Measurements from ENCODE around the gene SEC63.
"Not testable (repeated sequence)": the region's sequence is repeated elsewhere in the genome, so short reads cannot be mapped to it uniquely, and the experiment has no call there.

The SEC63 gene

GRCh38 chr6:107936162-107936909, 21.7 kb downstream of the SEC63 start:
- Histone ChIP-seq H3K4me1 (ENCODE audit: control insufficient read depth in 1 of 2, insufficient read depth in 2 of 2, low read length in 2 of 2) (no peaks in the 10 kb centered on the region), H3K9ac (ENCODE audit: low read depth in 1 of 2, low read length in 2 of 2) (no peak overlapping the region), H3K9me3 (ENCODE audit: control insufficient read depth in 1 of 2, low read length in 2 of 2) (peaks cover 0 to 3% of the 10 kb centered on the region in 2 donors), H3K27me3 (ENCODE audit: control insufficient read depth in 1 of 2, insufficient read depth in 2 of 2, low read length in 2 of 2) (no peaks in the 10 kb centered on the region), H3K36me3 (ENCODE audit: control insufficient read depth in 1 of 2, insufficient read depth in 2 of 2, low read length in 2 of 2) (no peaks in the 10 kb centered on the region), H3K27ac (ENCODE audit: low read depth, low read length) (no peak overlapping the region), H3K4me3 (ENCODE audit: low read depth in 1 of 2, low read length in 2 of 2) (no peak overlapping the region)

- H3K36me3 ChIP-seq (ENCODE audit: control insufficient read depth in 1 of 2, insufficient read depth in 2 of 2, low read length in 2 of 2); H3K9ac ChIP-seq (ENCODE audit: low read depth in 1 of 2, low read length in 2 of 2); H3K27me3 ChIP-seq (ENCODE audit: control insufficient read depth in 1 of 2, insufficient read depth in 2 of 2, low read length in 2 of 2); H3K4me3 ChIP-seq (ENCODE audit: low read depth in 1 of 2, low read length in 2 of 2); H3K4me1 ChIP-seq (ENCODE audit: control insufficient read depth in 1 of 2, insufficient read depth in 2 of 2, low read length in 2 of 2); H3K27ac ChIP-seq (ENCODE audit: low read depth, low read length); H3K9me3 ChIP-seq (ENCODE audit: control insufficient read depth in 1 of 2, low read length in 2 of 2): not testable (repeated sequence)
These were observed 23.8 kb downstream of the SEC63 start for GRCh38 chr6:107934229-107934628.

- H3K36me3 ChIP-seq (ENCODE audit: control insufficient read depth in 1 of 2, insufficient read depth in 2 of 2, low read length in 2 of 2) = no peaks in the 10 kb centered on the region
- no peaks in the 10 kb centered on the region for H3K27me3 ChIP-seq (ENCODE audit: control insufficient read depth in 1 of 2, insufficient read depth in 2 of 2, low read length in 2 of 2)
- H3K4me1 ChIP-seq (ENCODE audit: control insufficient read depth in 1 of 2, insufficient read depth in 2 of 2, low read length in 2 of 2) = no peaks in the 10 kb centered on the region
These were observed 25.4 kb downstream of the SEC63 start for GRCh38 chr6:107932580-107932979.

GRCh38 chr6:107931894-107932293, 26.1 kb downstream of the SEC63 start:
- H3K9me3 ChIP-seq (ENCODE audit: control insufficient read depth in 1 of 2, low read length in 2 of 2) = peaks cover 0 to 3% of the 10 kb centered on the region in 2 donors
- H3K27me3 ChIP-seq (ENCODE audit: control insufficient read depth in 1 of 2, insufficient read depth in 2 of 2, low read length in 2 of 2) = no peaks in the 10 kb centered on the region
- H3K9ac ChIP-seq (ENCODE audit: low read depth in 1 of 2, low read length in 2 of 2) = no peak overlapping the region
- no peak overlapping the region for H3K27ac ChIP-seq (ENCODE audit: low read depth, low read length)
- no peak overlapping the region for H3K4me3 ChIP-seq (ENCODE audit: low read depth in 1 of 2, low read length in 2 of 2)
- no peaks in the 10 kb centered on the region for H3K36me3 ChIP-seq (ENCODE audit: control insufficient read depth in 1 of 2, insufficient read depth in 2 of 2, low read length in 2 of 2)
- H3K4me1 ChIP-seq (ENCODE audit: control insufficient read depth in 1 of 2, insufficient read depth in 2 of 2, low read length in 2 of 2) = no peaks in the 10 kb centered on the region

More at GRCh38 chr6:107932580-107932979, 25.4 kb downstream of the SEC63 start:
- H3K27ac ChIP-seq (ENCODE audit: low read depth, low read length) = no peak overlapping the region
- peaks cover 0 to 3% of the 10 kb centered on the region in 2 donors for H3K9me3 ChIP-seq (ENCODE audit: control insufficient read depth in 1 of 2, low read length in 2 of 2)
- no peak overlapping the region for H3K4me3 ChIP-seq (ENCODE audit: low read depth in 1 of 2, low read length in 2 of 2)
- H3K9ac ChIP-seq (ENCODE audit: low read depth in 1 of 2, low read length in 2 of 2) = no peak overlapping the region

GRCh38 chr6:107928984-107929383, 29.0 kb downstream of the SEC63 start:
- no peaks in the 10 kb centered on the region for H3K27me3 ChIP-seq (ENCODE audit: control insufficient read depth in 1 of 2, insufficient read depth in 2 of 2, low read length in 2 of 2)
- no peaks in the 10 kb centered on the region for H3K4me1 ChIP-seq (ENCODE audit: control insufficient read depth in 1 of 2, insufficient read depth in 2 of 2, low read length in 2 of 2)
- H3K9me3 ChIP-seq (ENCODE audit: control insufficient read depth in 1 of 2, low read length in 2 of 2) = peaks cover 0 to 3% of the 10 kb centered on the region in 2 donors
- H3K9ac ChIP-seq (ENCODE audit: low read depth in 1 of 2, low read length in 2 of 2) = no peak overlapping the region
- no peak overlapping the region for H3K27ac ChIP-seq (ENCODE audit: low read depth, low read length)
- no peaks in the 10 kb centered on the region for H3K36me3 ChIP-seq (ENCODE audit: control insufficient read depth in 1 of 2, insufficient read depth in 2 of 2, low read length in 2 of 2)
- no peak overlapping the region for H3K4me3 ChIP-seq (ENCODE audit: low read depth in 1 of 2, low read length in 2 of 2)

GRCh38 chr6:107926697-107927544, 31.1 kb downstream of the SEC63 start:
- not testable (repeated sequence) for H3K9me3 ChIP-seq (ENCODE audit: control insufficient read depth in 1 of 2, low read length in 2 of 2); H3K36me3 ChIP-seq (ENCODE audit: control insufficient read depth in 1 of 2, insufficient read depth in 2 of 2, low read length in 2 of 2); H3K27me3 ChIP-seq (ENCODE audit: control insufficient read depth in 1 of 2, insufficient read depth in 2 of 2, low read length in 2 of 2); H3K9ac ChIP-seq (ENCODE audit: low read depth in 1 of 2, low read length in 2 of 2); H3K27ac ChIP-seq (ENCODE audit: low read depth, low read length); H3K4me3 ChIP-seq (ENCODE audit: low read depth in 1 of 2, low read length in 2 of 2); H3K4me1 ChIP-seq (ENCODE audit: control insufficient read depth in 1 of 2, insufficient read depth in 2 of 2, low read length in 2 of 2)

- Histone ChIP-seq H3K9ac (ENCODE audit: low read depth in 1 of 2, low read length in 2 of 2) (no peak overlapping the region), H3K27ac (ENCODE audit: low read depth, low read length) (no peak overlapping the region), H3K4me1 (ENCODE audit: control insufficient read depth in 1 of 2, insufficient read depth in 2 of 2, low read length in 2 of 2) (no peaks in the 10 kb centered on the region), H3K9me3 (ENCODE audit: control insufficient read depth in 1 of 2, low read length in 2 of 2) (peaks cover 4 to 8% of the 10 kb centered on the region in 2 donors), H3K36me3 (ENCODE audit: control insufficient read depth in 1 of 2, insufficient read depth in 2 of 2, low read length in 2 of 2) (peaks cover 18 to 48% of the 10 kb centered on the region in 2 donors), H3K4me3 (ENCODE audit: low read depth in 1 of 2, low read length in 2 of 2) (no peak overlapping the region), H3K27me3 (ENCODE audit: control insufficient read depth in 1 of 2, insufficient read depth in 2 of 2, low read length in 2 of 2) (no peaks in the 10 kb centered on the region)
These were observed 40.3 kb downstream of the SEC63 start for GRCh38 chr6:107917451-107918375.

GRCh38 chr6:107916961-107917360, 41.0 kb downstream of the SEC63 start:
- H3K4me3 ChIP-seq (ENCODE audit: low read depth in 1 of 2, low read length in 2 of 2); H3K4me1 ChIP-seq (ENCODE audit: control insufficient read depth in 1 of 2, insufficient read depth in 2 of 2, low read length in 2 of 2); H3K27ac ChIP-seq (ENCODE audit: low read depth, low read length); H3K9me3 ChIP-seq (ENCODE audit: control insufficient read depth in 1 of 2, low read length in 2 of 2); H3K27me3 ChIP-seq (ENCODE audit: control insufficient read depth in 1 of 2, insufficient read depth in 2 of 2, low read length in 2 of 2); H3K9ac ChIP-seq (ENCODE audit: low read depth in 1 of 2, low read length in 2 of 2): not testable (repeated sequence)
- peaks cover 18 to 55% of the 10 kb centered on the region in 2 donors for H3K36me3 ChIP-seq (ENCODE audit: control insufficient read depth in 1 of 2, insufficient read depth in 2 of 2, low read length in 2 of 2)

- H3K4me3 ChIP-seq (ENCODE audit: low read depth in 1 of 2, low read length in 2 of 2) = no peak overlapping the region
- H3K9ac ChIP-seq (ENCODE audit: low read depth in 1 of 2, low read length in 2 of 2) = no peak overlapping the region
- H3K9me3 ChIP-seq (ENCODE audit: control insufficient read depth in 1 of 2, low read length in 2 of 2) = no peaks in the 10 kb centered on the region
- H3K36me3 ChIP-seq (ENCODE audit: control insufficient read depth in 1 of 2, insufficient read depth in 2 of 2, low read length in 2 of 2) = peaks cover 8 to 57% of the 10 kb centered on the region in 2 donors
- no peaks in the 10 kb centered on the region for H3K27me3 ChIP-seq (ENCODE audit: control insufficient read depth in 1 of 2, insufficient read depth in 2 of 2, low read length in 2 of 2)
- no peaks in the 10 kb centered on the region for H3K4me1 ChIP-seq (ENCODE audit: control insufficient read depth in 1 of 2, insufficient read depth in 2 of 2, low read length in 2 of 2)
- no peak overlapping the region for H3K27ac ChIP-seq (ENCODE audit: low read depth, low read length)
These were observed 46.3 kb downstream of the SEC63 start for GRCh38 chr6:107911692-107912091.

Measured in duodenal mucosa (tissue), 2 donors.